DMS 273 (cell line): Measurements from ENCODE around the gene CFAP97D2.
"Not testable (repeated sequence)": the region's sequence is repeated elsewhere in the genome, so short reads cannot be mapped to it uniquely, and the experiment has no call there.

ENCODE experiments used
- DNase-seq: peaks from one replicate; lab custom pipeline; 2025; ENCODE audit not compliant: unreplicated experiment; lab: John Stamatoyannopoulos, UW

CFAP97D2 gene

GRCh38 chr13:114157869-114158495, 21.1 kb upstream of the CFAP97D2 start:
- DNase-seq: no peak

- not testable (repeated sequence) for DNase-seq
These were observed 20.0 kb upstream of the CFAP97D2 start for GRCh38 chr13:114158869-114159666.

DNA sequence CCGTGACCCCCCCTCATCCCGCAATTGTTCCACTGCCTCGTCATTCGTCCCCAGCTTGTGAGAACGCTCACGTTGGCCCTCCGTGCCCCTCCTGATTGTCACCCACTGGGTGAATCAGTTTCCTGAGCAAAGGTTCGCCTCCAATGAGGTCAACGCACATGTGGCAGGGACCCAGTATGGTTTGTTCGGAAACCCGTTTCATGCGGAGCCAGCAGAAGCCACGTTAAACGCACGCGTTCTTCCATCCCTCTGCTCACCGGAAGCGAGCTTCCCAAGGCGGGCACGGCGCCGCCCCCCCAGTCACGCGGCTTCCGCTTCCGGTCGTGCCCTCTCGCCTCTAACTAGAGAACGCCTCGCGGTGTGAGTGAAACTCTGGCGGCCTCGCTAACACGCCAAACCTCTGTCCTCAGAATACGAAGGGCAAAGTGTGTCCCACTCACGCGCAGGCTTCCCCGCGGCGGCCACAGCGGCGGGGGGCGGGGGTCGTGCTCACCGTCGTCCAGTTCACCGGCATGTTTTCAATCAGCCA, 18.0 kb upstream of the CFAP97D2 start:
- DNase-seq: no peak

- no peak for DNase-seq
These were observed 17.2 kb upstream of the CFAP97D2 start for GRCh38 chr13:114161644-114162532.

DNA sequence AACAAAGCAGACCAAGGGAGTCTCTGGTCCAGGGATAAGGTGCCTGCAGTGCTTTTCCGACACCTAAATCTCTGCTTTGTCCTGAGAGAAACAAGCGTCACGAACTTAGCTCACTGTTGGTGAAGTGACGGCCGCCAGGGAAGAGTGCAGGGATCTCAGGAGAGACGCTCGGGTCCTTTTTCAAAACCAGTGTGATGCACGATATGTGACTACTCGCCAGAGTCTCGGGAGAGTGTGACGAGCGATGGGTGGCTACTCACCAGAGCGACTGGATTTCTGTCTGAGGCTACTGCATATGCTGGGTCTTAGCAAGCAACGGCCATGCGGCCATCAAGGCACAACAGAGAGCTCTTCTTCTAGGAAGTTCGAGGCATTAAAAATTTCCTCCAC, 16.5 kb upstream of the CFAP97D2 start:
- DNase-seq: no peak

DNA sequence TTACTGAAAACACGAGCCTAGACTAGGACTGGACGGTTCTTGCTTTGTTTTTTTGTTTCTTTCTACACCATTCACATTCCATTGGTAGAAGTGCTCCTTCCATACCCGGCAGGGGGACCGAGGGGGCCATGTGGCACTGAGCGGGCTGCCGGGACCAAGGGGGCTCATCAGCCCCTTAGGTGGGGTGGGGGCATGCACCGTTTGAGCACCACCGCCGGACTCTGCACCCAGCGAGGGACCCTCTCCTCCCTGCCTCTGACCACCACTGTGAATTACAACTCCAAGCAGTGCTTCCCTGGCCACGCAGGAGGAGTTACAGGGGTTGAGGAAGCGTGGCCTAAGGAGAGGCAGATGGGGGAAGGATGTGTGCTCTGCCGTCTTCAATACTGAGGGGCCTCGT, 15.0 kb upstream of the CFAP97D2 start:
- DNase-seq: no peak

DNA sequence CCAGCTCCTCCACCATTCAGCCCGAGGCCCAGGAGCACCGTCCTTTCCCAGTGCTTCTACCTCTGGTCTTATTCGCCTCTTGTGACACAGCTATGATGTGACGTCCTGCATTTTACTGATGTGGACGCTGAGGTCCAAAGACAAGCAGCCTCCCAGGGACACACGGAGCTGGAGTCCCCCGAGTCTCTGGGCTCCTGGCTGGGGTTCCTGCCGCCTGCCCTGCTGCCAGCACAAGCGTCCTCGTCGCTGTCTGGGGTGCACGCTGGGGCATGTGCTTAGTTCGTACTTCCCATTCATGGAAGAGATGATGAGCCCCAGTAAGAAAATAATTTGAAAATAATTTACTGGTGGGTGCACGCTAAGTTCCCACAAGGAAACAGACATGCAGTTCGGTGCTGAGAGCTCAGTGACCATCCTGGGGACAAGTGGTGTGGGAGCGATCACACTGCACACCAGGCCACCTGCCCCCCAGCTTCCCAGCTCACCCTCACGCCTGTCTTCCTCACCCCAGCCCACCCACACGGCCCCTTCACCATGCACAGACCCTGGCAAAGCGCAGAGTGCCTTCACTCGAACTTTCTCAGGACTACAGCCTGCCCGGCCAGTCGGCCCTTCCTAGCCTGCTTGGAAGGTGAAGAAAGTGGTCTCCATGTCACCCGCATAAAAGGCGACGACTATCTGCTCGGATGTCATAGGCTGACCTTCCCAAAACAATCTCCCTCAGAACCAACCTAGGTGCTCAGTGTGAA, 14.2 kb upstream of the CFAP97D2 start:
- no peak for DNase-seq

GRCh38 chr13:114166381-114167131, 12.5 kb upstream of the CFAP97D2 start:
- no peak for DNase-seq

DNA sequence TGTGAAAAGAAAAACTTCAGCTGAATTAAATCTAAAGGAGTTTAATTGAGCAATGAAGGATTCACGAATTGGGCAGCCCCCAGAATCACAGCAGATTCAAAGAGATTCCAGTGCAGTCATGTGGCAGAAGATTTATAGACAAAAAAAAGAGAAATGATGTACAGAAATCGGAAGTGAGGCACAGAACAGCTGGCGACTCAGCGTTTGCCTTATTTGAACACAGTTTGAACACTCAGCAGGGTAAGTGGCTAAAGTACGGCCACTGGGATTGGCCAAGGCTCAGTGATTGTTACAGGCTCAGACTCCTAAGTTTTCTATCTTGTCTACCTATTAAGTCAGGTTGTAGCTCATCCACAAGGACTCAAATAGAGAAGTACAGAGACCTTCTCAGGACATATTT, 11.6 kb upstream of the CFAP97D2 start:
- DNase-seq: no peak

DNA sequence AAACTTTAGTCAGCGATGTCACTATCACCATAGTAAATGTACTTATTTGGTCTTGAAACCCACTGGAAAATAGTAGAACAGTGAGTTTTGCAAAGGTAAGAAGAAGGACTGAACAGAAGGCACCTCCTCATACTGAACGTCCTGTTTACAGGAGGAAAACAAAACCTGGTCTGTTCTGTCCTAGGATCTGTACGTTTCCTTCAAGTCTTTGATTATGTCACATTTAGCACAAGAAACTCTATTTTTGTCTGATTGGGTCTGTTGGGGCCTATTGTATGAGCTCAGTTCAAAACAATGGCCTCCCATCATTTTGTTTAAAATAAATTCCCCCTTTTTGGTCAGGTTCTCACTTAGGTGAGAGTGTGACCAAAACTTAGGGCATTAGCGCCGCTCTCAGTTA, 11.2 kb upstream of the CFAP97D2 start:
- no peak for DNase-seq

GRCh38 chr13:114173272-114173671, 5.8 kb upstream of the CFAP97D2 start:
- DNase-seq: no peak

- no peak for DNase-seq
These were observed 5.3 kb upstream of the CFAP97D2 start for GRCh38 chr13:114173745-114174144.

- no peak for DNase-seq
These were observed 4.5 kb upstream of the CFAP97D2 start for GRCh38 chr13:114174529-114174961.

DNA sequence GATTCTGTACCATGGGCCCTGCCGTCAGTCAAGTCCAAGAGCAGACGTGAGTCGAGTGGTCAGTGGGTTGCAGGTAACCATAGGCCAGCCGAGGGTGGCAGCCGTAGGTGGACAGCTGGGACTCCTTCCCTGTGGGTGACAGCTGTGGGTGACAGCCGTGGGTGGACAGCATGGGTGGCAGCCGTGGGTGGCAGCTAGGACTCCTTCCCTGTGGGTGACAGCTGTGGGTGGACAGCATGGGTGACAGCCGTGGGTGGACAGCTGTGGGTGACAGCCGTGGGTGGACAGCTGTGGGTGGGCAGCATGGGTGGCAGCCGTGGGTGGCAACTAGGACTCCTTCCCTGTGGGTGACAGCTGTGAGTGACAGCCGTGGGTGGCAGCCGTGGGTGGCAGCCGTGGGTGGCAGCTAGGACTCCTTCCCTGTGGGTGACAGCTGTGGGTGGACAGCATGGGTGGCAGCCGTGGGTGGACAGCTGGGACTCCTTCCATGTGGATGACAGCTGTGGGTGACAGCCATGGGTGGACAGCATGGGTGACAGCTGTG, 2.6 kb upstream of the CFAP97D2 start:
- not testable (repeated sequence) for DNase-seq

- no peak for DNase-seq
These were observed 1.6 kb upstream of the CFAP97D2 start for GRCh38 chr13:114177245-114178010.

GRCh38 chr13:114185182-114185971, 6.3 kb downstream of the CFAP97D2 start:
- DNase-seq: no peak

DNA sequence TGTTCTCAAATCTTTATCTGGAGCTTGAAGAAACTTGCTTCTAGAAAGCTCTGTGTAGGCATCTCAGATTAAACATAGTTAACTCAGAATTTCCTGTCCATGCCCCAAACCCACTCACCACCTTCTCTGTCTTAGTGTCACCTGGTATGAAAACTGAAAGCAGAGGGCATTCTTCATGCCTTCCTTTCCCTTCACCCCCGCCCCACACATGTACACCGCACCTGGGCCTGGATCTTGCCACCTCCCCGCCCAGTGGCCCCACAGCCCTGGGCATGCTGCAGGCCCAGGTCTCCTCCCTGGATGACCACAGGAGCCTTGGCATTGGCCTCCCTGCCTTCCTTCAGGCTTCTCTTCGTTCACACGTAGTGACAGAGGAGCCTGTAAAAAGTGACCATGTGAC, 15.8 kb downstream of the CFAP97D2 start:
- DNase-seq: no peak

GRCh38 chr13:114196629-114197028, 17.6 kb downstream of the CFAP97D2 start:
- no peak for DNase-seq
